H1 (cell line): ENCODE data around the gene EIF4E1B. TPM values are rescaled to one million over a fixed set of nuclear protein-coding genes. Genes with fewer than 3 reads are reported as not detected.

Source experiments
- CTCF ChIA-PET: fragments of 300-600 bp; sonication (Branson Sonifier 250); formaldehyde crosslinking; loops from one replicate; lab custom pipeline; 2021; ENCODE audit not compliant: partially characterized antibody; lab: Charles Lee
- POLR2A ChIA-PET: fragments of 300-600 bp; sonication (Branson Sonifier 250); formaldehyde crosslinking; loops from one replicate; lab custom pipeline; 2021; ENCODE audit warnings: inconsistent platforms; ENCODE audit not compliant: partially characterized antibody; lab: Charles Lee
- DNase-seq, 2 experiments: peaks; one replicate each; pipeline versions ENCODE4 v3.0.0 to v3.0.0-alpha.2; 2010 to 2022; ENCODE audit warnings: low spot score in 2 of 2, low read depth in 1 of 2, mixed read lengths in 1 of 2
- FAIRE-seq: peaks from 2 replicates; lab custom pipeline; 2011; peaks lifted over from hg19 to GRCh38; lab: Jason Lieb, UNC
- H2AFZ ChIP-seq: 2 replicates; pipeline ENCODE4 v1.8.1; 2012; ENCODE audit warnings: low read length, inconsistent platforms
- H2AK5ac ChIP-seq: 2 replicates; pipeline ENCODE4 v1.6.1; 2013; ENCODE audit warnings: low read depth, low read length
- H2BK120ac ChIP-seq: replicated peaks from 2 replicates; pipeline ENCODE3; 2013; ENCODE audit warnings: low read depth, low read length, inconsistent platforms
- H2BK12ac ChIP-seq: 2 replicates; pipeline ENCODE4 v1.6.1; 2013; ENCODE audit warnings: low read depth, low read length
- H2BK15ac ChIP-seq: 2 replicates; pipeline ENCODE4 v1.6.1; 2013; ENCODE audit warnings: low read length
- H2BK20ac ChIP-seq: 2 replicates; pipeline ENCODE4 v1.6.1; 2013; ENCODE audit warnings: low read length
- H2BK5ac ChIP-seq: 2 replicates; pipeline ENCODE4 v1.6.1; 2013; ENCODE audit warnings: low read depth, low read length
- H3K14ac ChIP-seq: 2 replicates; pipeline ENCODE4 v1.6.1; 2013; ENCODE audit warnings: inconsistent platforms; ENCODE audit not compliant: insufficient read length
- H3K18ac ChIP-seq: 2 replicates; pipeline ENCODE4 v1.6.1; 2013; ENCODE audit warnings: low read length; ENCODE audit errors: extremely low read depth
- H3K23ac ChIP-seq: 2 replicates; pipeline ENCODE4 v1.6.1; 2013; ENCODE audit warnings: inconsistent platforms; ENCODE audit not compliant: insufficient read length
- H3K23me2 ChIP-seq: 2 replicates; pipeline ENCODE4 v1.6.1; 2013; ENCODE audit warnings: low read depth, low read length
- H3K27ac ChIP-seq: 2 replicates; pipeline ENCODE4 v1.6.1; 2011; ENCODE audit warnings: low read depth, low read length, inconsistent platforms
- H3K27me3 ChIP-seq, 4 experiments: replicated peaks in 1 of 4; 1 replicate in 1 of 4; 2 replicates in 3 of 4; pipeline versions ENCODE4 v1.6.1 to v1.8.1; 2011 to 2013; ENCODE audit warnings: low read length in 3 of 4, mild to moderate bottlenecking in 3 of 4, inconsistent platforms in 2 of 4, mixed read lengths in 2 of 4, moderate library complexity in 1 of 4; ENCODE audit not compliant: control insufficient read depth in 3 of 4, insufficient read depth in 3 of 4; ENCODE audit errors: extremely low read depth in 1 of 4
- H3K36me3 ChIP-seq, 4 experiments: 2 replicates each; pipeline versions ENCODE4 v1.6.1 to v1.8.1; 2011 to 2013; ENCODE audit warnings: mild to moderate bottlenecking in 4 of 4, low read length in 3 of 4, moderate library complexity in 2 of 4, control low read depth in 1 of 4, inconsistent platforms in 1 of 4; ENCODE audit not compliant: insufficient read depth in 4 of 4, control insufficient read depth in 2 of 4
- H3K4ac ChIP-seq: replicated peaks from 2 replicates; pipeline ENCODE3; 2013; ENCODE audit warnings: low read length, low read depth, mixed read lengths, inconsistent platforms; ENCODE audit not compliant: insufficient read length
- H3K4me1 ChIP-seq, 4 experiments: replicated peaks in 1 of 4; 1 replicate in 1 of 4; 2 replicates in 3 of 4; pipeline versions ENCODE4 v1.6.1 to v1.8.1; 2011 to 2013; ENCODE audit warnings: low read length in 3 of 4, inconsistent platforms in 2 of 4, mixed read lengths in 1 of 4; ENCODE audit not compliant: insufficient read depth in 4 of 4, control insufficient read depth in 3 of 4
- H3K4me2 ChIP-seq, 2 experiments: 2 replicates each; pipeline versions ENCODE4 v1.6.1 to v1.8.1; 2011 to 2013; ENCODE audit warnings: low read depth in 2 of 2, low read length in 2 of 2, control low read depth in 1 of 2, inconsistent platforms in 1 of 2, mild to moderate bottlenecking in 1 of 2; ENCODE audit not compliant: insufficient read depth in 1 of 2
- H3K4me3 ChIP-seq, 4 experiments: fragments of 200-600, 300-600 bp in 1 of 4; sonication (generic), shearing (Covaris generic), sonication (Bioruptor Twin) in 1 of 4; 2 replicates each; pipeline versions ENCODE4 v1.5.1 to v1.8.1; 2011 to 2016; ENCODE audit warnings: low read length in 4 of 4, low read depth in 3 of 4, control low read depth in 2 of 4, inconsistent platforms in 2 of 4, mild to moderate bottlenecking in 2 of 4, mixed read lengths in 1 of 4, moderate library complexity in 1 of 4; ENCODE audit not compliant: insufficient read depth in 2 of 4; ENCODE audit errors: extremely low read depth in 1 of 4
- H3K56ac ChIP-seq: replicated peaks from 2 replicates; pipeline ENCODE3; 2013; ENCODE audit warnings: low read depth, mild to moderate bottlenecking, mixed read lengths, low read length, inconsistent platforms; ENCODE audit not compliant: insufficient read length
- H3K79me1 ChIP-seq: 2 replicates; pipeline ENCODE4 v1.6.1; 2013; ENCODE audit warnings: low read depth, low read length, control low read depth
- H3K79me2 ChIP-seq, 2 experiments: 2 replicates each; pipeline versions ENCODE4 v1.6.1 to v1.8.1; 2012 to 2013; ENCODE audit warnings: low read length in 2 of 2, mild to moderate bottlenecking in 2 of 2, inconsistent platforms in 1 of 2; ENCODE audit not compliant: insufficient read depth in 2 of 2, control insufficient read depth in 1 of 2
- H3K9ac ChIP-seq, 4 experiments: replicated peaks in 1 of 4; 1 replicate in 1 of 4; 2 replicates in 3 of 4; pipeline versions ENCODE4 v1.6.1 to v1.8.1; 2011 to 2013; ENCODE audit warnings: low read depth in 3 of 4, low read length in 3 of 4, control low read depth in 2 of 4, mild to moderate bottlenecking in 2 of 4, moderate library complexity in 2 of 4, inconsistent platforms in 1 of 4; ENCODE audit errors: extremely low read depth in 1 of 4
- H3K9me3 ChIP-seq, 2 experiments: 2 replicates each; pipeline versions ENCODE4 v1.6.1 to v1.8.1; 2012 to 2013; ENCODE audit warnings: mild to moderate bottlenecking in 2 of 2, moderate library complexity in 2 of 2, control low read depth in 1 of 2, inconsistent platforms in 1 of 2, low read depth in 1 of 2, low read length in 1 of 2, mixed read lengths in 1 of 2; ENCODE audit not compliant: insufficient read depth in 2 of 2
- H4K20me1 ChIP-seq, 2 experiments: replicated peaks in 1 of 2; 2 replicates each; pipeline versions ENCODE3 to v1.8.1; 2011 to 2013; ENCODE audit warnings: inconsistent platforms in 2 of 2, low read length in 2 of 2, mild to moderate bottlenecking in 1 of 2; ENCODE audit not compliant: insufficient read depth in 2 of 2, control insufficient read depth in 1 of 2
- H4K5ac ChIP-seq: 2 replicates; pipeline ENCODE4 v1.6.1; 2013; ENCODE audit warnings: low read length, low read depth, mixed read lengths, inconsistent platforms; ENCODE audit not compliant: insufficient read length
- H4K8ac ChIP-seq: 2 replicates; pipeline ENCODE4 v1.8.0; 2013; ENCODE audit warnings: mild to moderate bottlenecking, moderate library complexity, low read length, inconsistent platforms; ENCODE audit not compliant: insufficient read depth; ENCODE audit errors: extremely low read depth
- H4K91ac ChIP-seq: replicated peaks from 2 replicates; pipeline ENCODE3; 2013; ENCODE audit warnings: low read length, mixed read lengths, inconsistent platforms; ENCODE audit not compliant: insufficient read length
- CEBPB ChIP-seq: IDR thresholded peaks from 2 replicates; pipeline ENCODE4 v1.6.1; 2012; ENCODE audit warnings: low read depth, low read length
- CHD2 ChIP-seq: IDR thresholded peaks from 2 replicates; pipeline ENCODE4 v1.6.1; 2012; ENCODE audit warnings: low read length, improper control_type of control experiment
- CTCF ChIP-seq, 3 experiments: IDR thresholded peaks; 1 replicate in 2 of 3; 2 replicates in 1 of 3; pipeline versions ENCODE4 v1.5.1 to v1.6.1; 2011; ENCODE audit warnings: low read length in 3 of 3, mild to moderate bottlenecking in 3 of 3, inconsistent platforms in 2 of 3, low read depth in 1 of 3, moderate library complexity in 1 of 3; ENCODE audit not compliant: insufficient read depth in 1 of 3; ENCODE audit errors: control extremely low read depth in 1 of 3
- GABPA ChIP-seq: IDR thresholded peaks from 2 replicates; pipeline ENCODE4 v1.6.1; 2011; ENCODE audit warnings: mild to moderate bottlenecking, low read length, moderate library complexity, borderline replicate concordance; ENCODE audit not compliant: insufficient read depth
- GTF2F1 ChIP-seq: IDR thresholded peaks from 2 replicates; pipeline ENCODE4 v1.6.1; 2012; ENCODE audit warnings: low read depth, low read length, improper control_type of control experiment, borderline replicate concordance
- PHF8 ChIP-seq: fragments of 200-600 bp; sonication (generic); conservative IDR thresholded peaks from 2 replicates; pipeline ENCODE4 v1.7.1; 2012; ENCODE audit warnings: low read depth, mild to moderate bottlenecking, inconsistent platforms, low read length, moderate library complexity
- WGBS, 2 experiments: shearing (Covaris generic) in 1 of 2; methylation state at CpG; one replicate each; pipeline versions ENCODE4 v1.1.6 to v1.1.7; 2013 to 2015; ENCODE audit warnings: low lambda C conversion rate in 2 of 2, mixed read lengths in 2 of 2, inconsistent platforms in 1 of 2, low coverage in 1 of 2, missing lambda C conversion rate in 1 of 2; ENCODE audit not compliant: insufficient replicate concordance in 2 of 2, insufficient coverage in 1 of 2, insufficient read length in 1 of 2; ENCODE audit errors: extremely low coverage in 1 of 2, missing lambda C conversion rate in 1 of 2; 5-methylcytosine and 5-hydroxymethylcytosine counted together
- polyA plus RNA-seq, 7 experiments: library from polyadenylated mRNA; depleted of rRNA in 3 of 7; stranded (reverse) in 5 of 7; unstranded in 2 of 7; fragments of >200 nt in 5 of 7; fragments of 200-250 nt in 2 of 7; gene quantifications; 1 replicate in 5 of 7; 2 replicates in 1 of 7; 4 replicates in 1 of 7; pipeline versions ENCODE4 v1.2.1 to v1.2.3, GENCODE V29; 2011 to 2013; ENCODE audit warnings: missing spikeins in 2 of 7, mixed read lengths in 2 of 7
- total RNA-seq: library from RNA; stranded (reverse); fragmentation: NEBNext Ultra II Directional; extraction: Animal tissue kit (Norgen Biotek cat#: 25700); gene quantifications from 2 replicates; pipeline ENCODE4 v1.2.1, GENCODE V29; 2021

Gene EIF4E1B
- total and polyA plus RNA-seq, 2 of the 8 experiments (the other 6 are each of a cell fraction or from before 2014, with no cell fraction given): 0.97 to 1.3 TPM

- no peak overlapping the region for H2AFZ ChIP-seq
- H3K4me1 ChIP-seq: peaks cover 0 to 10% (median 3%) of the 10 kb centered on the region in 4 experiments; a peak in 6 of 7 replicates
- H3K79me2 ChIP-seq: no peaks in the 10 kb centered on the region
- H3K9ac ChIP-seq: no peak overlapping the region
- no peak overlapping the region for H3K14ac ChIP-seq
- no peak overlapping the region for H3K18ac ChIP-seq
- ChIA-PET POLR2A (interaction anchor here (0.5 to 1.6 kb wide), 6 partner anchors 9 to 48 kb away, joined by 3 to 7 read pairs (median 4); no protein-coding TSS in a partner anchor), CTCF (interaction anchor here (0.8 to 35.1 kb wide), 12 partner anchors 10 to 331 kb away, joined by 3 to 859 read pairs (median 4); no protein-coding TSS in a partner anchor)
- H2AK5ac ChIP-seq: no peak overlapping the region
- no peak overlapping the region for H2BK5ac ChIP-seq
- FAIRE-seq (no peak), DNase-seq (no peak)
- no peak overlapping the region for H3K4me3 ChIP-seq
- H2BK15ac ChIP-seq: no peak overlapping the region
- H3K79me1 ChIP-seq: no peaks in the 10 kb centered on the region
- H3K56ac ChIP-seq: no peak overlapping the region
- no peak overlapping the region for H3K23ac ChIP-seq
- no peak overlapping the region for H2BK20ac ChIP-seq
- H3K27ac ChIP-seq: no peak overlapping the region
- no peak overlapping the region for H3K4ac ChIP-seq
- peaks cover 0 to 20% (median 19%) of the 10 kb centered on the region in 4 experiments; a peak in 6 of 7 replicates for H3K27me3 ChIP-seq
- H4K8ac ChIP-seq: no peak overlapping the region; the same call in 1 of the 2 replicates
- H2BK12ac ChIP-seq: 0 out of 2 replicates have a peak overlapping the region, but pooled peaks have one; percentile 44
- WGBS, 2 experiments: 85% methylated on average over 12 of the region's 12 CpGs; no CpG with 5 or more reads in 1 of the 2 experiments
- H2BK120ac ChIP-seq: no peak overlapping the region
- peaks cover 7% of the 10 kb centered on the region; the same call in 1 of the 2 replicates for H3K23me2 ChIP-seq
- no peaks in the 10 kb centered on the region for H3K36me3 ChIP-seq
- H4K5ac ChIP-seq: no peak overlapping the region
- H4K20me1 ChIP-seq: no peaks in the 10 kb centered on the region
- H4K91ac ChIP-seq: no peak overlapping the region
- H3K9me3 ChIP-seq: no peaks in the 10 kb centered on the region
- H3K4me2 ChIP-seq: no peak overlapping the region
- no peak for TF ChIP-seq GABPA
- no peak for TF ChIP-seq PHF8
- no peak for TF ChIP-seq GTF2F1
- no peak for TF ChIP-seq CHD2
- no peak for TF ChIP-seq CTCF (IDR thresholded peaks at IDR 0.05; ENCODE audit: control extremely low read depth in 1 of 3, insufficient read depth in 1 of 3, low read depth in 1 of 3, low read length in 3 of 3)
- no peak for TF ChIP-seq CEBPB
These were observed 46.9 kb downstream of the EIF4E1B start for GRCh38 chr5:176677209-176677939.
